ENCODE results near the gene HOXC9. TPM values are rescaled to one million over a fixed set of nuclear protein-coding genes. Genes with fewer than 3 reads are reported as not detected.

HOXC9 gene
- total RNA-seq, 1 donor from 2014 or later: not detected

- no peak for DNase-seq (ENCODE audit: low spot score)
- Mint-ChIP-seq H3K9me3 (ENCODE audit: low read depth) (no peaks in the 10 kb centered on the region), H3K36me3 (ENCODE audit: low read depth) (peaks cover 2% of the 10 kb centered on the region), H3K27ac (ENCODE audit: unreplicated experiment) (no peak overlapping the region), H3K27me3 (ENCODE audit: low read depth) (peaks cover 87% of the 10 kb centered on the region), H3K4me1 (ENCODE audit: low read depth) (peaks cover 9% of the 10 kb centered on the region), H3K4me3 (ENCODE audit: unreplicated experiment) (no peak overlapping the region)
- TF ChIP-seq CTCF (IDR thresholded peaks at IDR 0.05): no peak
These were observed 4.3 kb downstream of the HOXC9 start for GRCh38 chr12:54004063-54004840.

- Mint-ChIP-seq H3K9me3 (ENCODE audit: low read depth) (no peaks in the 10 kb centered on the region), H3K36me3 (ENCODE audit: low read depth) (peaks cover 2% of the 10 kb centered on the region), H3K27ac (ENCODE audit: unreplicated experiment) (no peak overlapping the region), H3K27me3 (ENCODE audit: low read depth) (peaks cover 91% of the 10 kb centered on the region), H3K4me1 (ENCODE audit: low read depth) (peaks cover 15% of the 10 kb centered on the region), H3K4me3 (ENCODE audit: unreplicated experiment) (no peak overlapping the region)
- TF ChIP-seq CTCF (IDR thresholded peaks at IDR 0.05): no peak
- no peak for DNase-seq (ENCODE audit: low spot score)
These were observed 5.0 kb downstream of the HOXC9 start for GRCh38 chr12:54004841-54005530.

- H3K9me3 Mint-ChIP-seq (ENCODE audit: low read depth): no peaks in the 10 kb centered on the region
- H3K36me3 Mint-ChIP-seq (ENCODE audit: low read depth): peaks cover 2% of the 10 kb centered on the region
- peaks cover 12% of the 10 kb centered on the region for H3K4me1 Mint-ChIP-seq (ENCODE audit: low read depth)
- H3K4me3 Mint-ChIP-seq (ENCODE audit: unreplicated experiment): no peak overlapping the region
- DNase-seq (ENCODE audit: low spot score): no peak
- no peak for TF ChIP-seq CTCF (IDR thresholded peaks at IDR 0.05)
- H3K27me3 Mint-ChIP-seq (ENCODE audit: low read depth): peaks cover 91% of the 10 kb centered on the region
- H3K27ac Mint-ChIP-seq (ENCODE audit: unreplicated experiment): no peak overlapping the region
These were observed 5.5 kb downstream of the HOXC9 start for GRCh38 chr12:54005531-54005852.

GRCh38 chr12:54005853-54006558 is 6.0 kb downstream of the HOXC9 start:
- Mint-ChIP-seq H3K4me3 (ENCODE audit: unreplicated experiment) (peak overlapping the region; percentile 70), H3K9me3 (ENCODE audit: low read depth) (no peaks in the 10 kb centered on the region), H3K27ac (ENCODE audit: unreplicated experiment) (no peak overlapping the region), H3K4me1 (ENCODE audit: low read depth) (peaks cover 12% of the 10 kb centered on the region), H3K27me3 (ENCODE audit: low read depth) (peaks cover 89% of the 10 kb centered on the region), H3K36me3 (ENCODE audit: low read depth) (peaks cover 2% of the 10 kb centered on the region)
- peak; percentile 97 for TF ChIP-seq CTCF (IDR thresholded peaks at IDR 0.05)
- no peak for DNase-seq (ENCODE audit: low spot score)

- Mint-ChIP-seq H3K9me3 (ENCODE audit: low read depth) (no peaks in the 10 kb centered on the region), H3K27me3 (ENCODE audit: low read depth) (peaks cover 89% of the 10 kb centered on the region), H3K36me3 (ENCODE audit: low read depth) (peaks cover 2% of the 10 kb centered on the region), H3K4me1 (ENCODE audit: low read depth) (peaks cover 12% of the 10 kb centered on the region), H3K27ac (ENCODE audit: unreplicated experiment) (no peak overlapping the region), H3K4me3 (ENCODE audit: unreplicated experiment) (peak overlapping the region; percentile 70)
- DNase-seq (ENCODE audit: low spot score): no peak
- no peak for TF ChIP-seq CTCF (IDR thresholded peaks at IDR 0.05)
These were observed 6.7 kb downstream of the HOXC9 start for GRCh38 chr12:54006559-54007220.

Data from chondrocyte (in vitro differentiated cells).